Ovary (tissue), 9 donors: ENCODE data around the gene MED27. TPM values are rescaled to one million over a fixed set of nuclear protein-coding genes. Genes with fewer than 3 reads are reported as not detected.

Experiments used
- DNase-seq, 5 donors: peaks; one replicate each; pipeline ENCODE4 v3.0.0-alpha.2; 2019 to 2020
- H3K27ac ChIP-seq, 2 donors: fragments of 200-600 bp; one replicate each; pipeline versions ENCODE4 v1.5.1 to v1.8.0; 2019 to 2022
- H3K27me3 ChIP-seq: fragments of 200-600 bp; one replicate; pipeline ENCODE4 v1.8.0; 2022
- H3K36me3 ChIP-seq: fragments of 200-600 bp; sonication (generic); one replicate; pipeline ENCODE4 v1.5.1; 2019
- H3K4me1 ChIP-seq: one replicate; pipeline ENCODE4 v1.8.1; 2013; ENCODE audit warnings: mild to moderate bottlenecking, moderate library complexity; ENCODE audit not compliant: insufficient read depth
- H3K4me3 ChIP-seq: fragments of 200-600 bp; sonication (generic); one replicate; pipeline ENCODE4 v1.5.1; 2017
- H3K9me3 ChIP-seq, 2 donors: fragments of 200-600 bp in 1 of 2; sonication (generic) in 1 of 2; one replicate each; pipeline versions ENCODE4 v1.5.1 to v1.8.1; 2013 to 2019; ENCODE audit warnings: mild to moderate bottlenecking in 1 of 2, moderate library complexity in 1 of 2
- EP300 ChIP-seq: sonication (generic); formaldehyde crosslinking; IDR thresholded peaks from one replicate; pipeline ENCODE4 v1.6.1; 2017; ENCODE audit warnings: antibody characterized with exemption
- POLR2A ChIP-seq: fragments of 450-650 bp; IDR thresholded peaks from one replicate; pipeline ENCODE4 v1.6.1; 2017; ENCODE audit warnings: antibody characterized with exemption, mild to moderate bottlenecking, moderate library complexity
- WGBS, 3 donors: extraction: QIAGEN DNeasy Blood & Tissue Kit in 1 of 3; methylation state at CpG; one replicate each; pipeline versions ENCODE4 v1.1.5 to v1.1.7; 2013 to 2017; 5-methylcytosine and 5-hydroxymethylcytosine counted together
- intact Hi-C, 4 donors: fragments of 100-400 bp; cut with DNase I; formaldehyde crosslinking; loops; one replicate each; pipeline versions ENCODE4 v1.11.0 to v1.15.1; 2022 to 2023
- polyA plus RNA-seq, 2 donors: library from polyadenylated mRNA; stranded (reverse); fragments of 200-250 nt in 1 of 2; fragments of 350-450 nt in 1 of 2; fragmentation: Illumina TruSeq in 1 of 2; extraction: RNeasy Lipid Tissue Mini Kit (QIAGEN cat#74804) in 1 of 2; gene quantifications; one replicate each; pipeline ENCODE4 v1.2.3, GENCODE V29; 2013 to 2014
- total RNA-seq, 7 donors: library from RNA; depleted of rRNA in 2 of 7; stranded (reverse); fragments of >200 nt in 2 of 7; fragmentation: NEBNext Ultra II Directional in 3 of 7; extraction: Animal tissue kit (Norgen Biotek cat#: 25700) in 3 of 7; gene quantifications; one replicate each; pipeline versions ENCODE4 v1.1.0 to v1.2.4, GENCODE V29; 2016 to 2023
- TF ChIP-seq, protein P1 (sequence below), 3 donors: fragments of 450-650 bp in 2 of 3; fragments of 200-600 bp in 1 of 3; IDR thresholded peaks; one replicate each; pipeline versions ENCODE4 v1.5.1 to v1.8.0; 2016 to 2022; ENCODE audit warnings: antibody characterized with exemption in 3 of 3, mild to moderate bottlenecking in 1 of 3
- donor health status: DM: no; HTN: no; CAD: no; lungs with moderate emphysema.
- donor health status: DM: no; HTN: no; CAD: no.
- donor health status: Bipolar disorder and iron deficiency.
- donor health status: DM: yes; HTN: yes; CAD: no.
- donor health status: DM: no; HTN: no; CAD: no.
- donor health status: DM: yes; HTN: yes; CAD: no.

MED27 gene
- total and polyA plus RNA-seq, 9 donors = 7.6 to 24.9 (median 17.4) TPM

GRCh38 chr9:131811405-131811804 lies 268.3 kb downstream of the MED27 start:
- H3K27ac ChIP-seq = no peak overlapping the region
- H3K27me3 ChIP-seq = no peaks in the 10 kb centered on the region
- H3K36me3 ChIP-seq = no peaks in the 10 kb centered on the region
- no peaks in the 10 kb centered on the region for H3K9me3 ChIP-seq
- intact Hi-C loops = no loop called here
- TF ChIP-seq, protein P1, sequence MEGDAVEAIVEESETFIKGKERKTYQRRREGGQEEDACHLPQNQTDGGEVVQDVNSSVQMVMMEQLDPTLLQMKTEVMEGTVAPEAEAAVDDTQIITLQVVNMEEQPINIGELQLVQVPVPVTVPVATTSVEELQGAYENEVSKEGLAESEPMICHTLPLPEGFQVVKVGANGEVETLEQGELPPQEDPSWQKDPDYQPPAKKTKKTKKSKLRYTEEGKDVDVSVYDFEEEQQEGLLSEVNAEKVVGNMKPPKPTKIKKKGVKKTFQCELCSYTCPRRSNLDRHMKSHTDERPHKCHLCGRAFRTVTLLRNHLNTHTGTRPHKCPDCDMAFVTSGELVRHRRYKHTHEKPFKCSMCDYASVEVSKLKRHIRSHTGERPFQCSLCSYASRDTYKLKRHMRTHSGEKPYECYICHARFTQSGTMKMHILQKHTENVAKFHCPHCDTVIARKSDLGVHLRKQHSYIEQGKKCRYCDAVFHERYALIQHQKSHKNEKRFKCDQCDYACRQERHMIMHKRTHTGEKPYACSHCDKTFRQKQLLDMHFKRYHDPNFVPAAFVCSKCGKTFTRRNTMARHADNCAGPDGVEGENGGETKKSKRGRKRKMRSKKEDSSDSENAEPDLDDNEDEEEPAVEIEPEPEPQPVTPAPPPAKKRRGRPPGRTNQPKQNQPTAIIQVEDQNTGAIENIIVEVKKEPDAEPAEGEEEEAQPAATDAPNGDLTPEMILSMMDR (IDR thresholded peaks at IDR 0.05) = no peak
- no peak for DNase-seq
- no peaks in the 10 kb centered on the region for H3K4me1 ChIP-seq
- H3K4me3 ChIP-seq = no peak overlapping the region
- 63 to 74% (median 66%) methylated on average over 11 of the region's 11 CpGs for WGBS, 3 donors

DNA sequence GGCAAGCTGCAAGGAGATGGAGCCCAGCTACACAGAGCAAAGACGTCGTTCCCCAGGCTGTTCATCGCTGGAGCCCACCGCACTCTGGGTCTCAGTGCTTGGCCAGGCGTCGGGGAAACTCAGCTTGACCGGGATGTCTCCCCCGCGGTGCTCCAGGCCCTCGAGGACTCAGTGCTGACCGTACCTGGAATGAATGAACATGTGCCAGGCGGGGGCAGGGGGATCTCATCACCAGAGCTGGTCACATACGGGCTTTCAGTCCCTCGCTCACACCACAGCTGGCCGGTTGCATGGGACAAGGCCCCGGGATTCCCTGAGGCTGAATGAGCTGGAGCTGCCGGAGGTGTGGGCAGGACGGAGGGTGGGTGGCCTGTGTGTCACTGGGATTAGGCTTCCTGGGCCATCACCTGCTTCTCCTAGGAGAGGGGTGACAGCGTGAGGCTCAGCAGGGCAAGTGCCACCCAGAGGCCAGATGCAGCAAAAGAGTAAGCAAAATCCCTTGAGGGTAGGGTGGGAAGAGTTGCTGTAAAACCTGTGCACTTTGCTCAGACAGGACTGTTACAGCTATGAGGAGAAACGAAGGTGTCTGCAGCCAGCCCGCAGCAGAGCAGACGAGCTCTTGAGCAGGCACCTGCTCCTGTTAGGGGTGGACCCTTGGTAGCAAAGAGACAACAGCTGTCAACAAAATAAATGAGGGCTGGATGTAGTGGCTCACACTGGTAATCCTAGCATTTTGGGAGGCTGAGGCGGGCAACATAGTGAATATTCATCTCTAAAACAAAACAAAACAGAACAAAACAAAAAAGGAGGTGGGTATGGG lies 269.1 kb downstream of the MED27 start:
- no peaks in the 10 kb centered on the region for H3K27me3 ChIP-seq

More for the DNA sequence above, 269.1 kb downstream of the MED27 start:
- no peak for DNase-seq
- no peak overlapping the region for H3K27ac ChIP-seq
- H3K36me3 ChIP-seq = no peaks in the 10 kb centered on the region
- no peaks in the 10 kb centered on the region for H3K9me3 ChIP-seq
- 65 to 72% (median 71%) methylated on average over 19 to 23 of the region's 23 CpGs for WGBS, 3 donors
- intact Hi-C loops = no loop called here
- no peak for TF ChIP-seq EP300
- TF ChIP-seq POLR2A = no peak
- TF ChIP-seq, protein P1 (IDR thresholded peaks at IDR 0.05) = no peak
- no peak overlapping the region for H3K4me3 ChIP-seq
- no peaks in the 10 kb centered on the region for H3K4me1 ChIP-seq

Other genes with a start within 250 kb of the MED27 start
- gene NTNG2, start 82.2 kb upstream of the MED27 start, total RNA-seq = 1 to 10 TPM in 4 of 7 donors, under 1 TPM in 3; 0.12 to 2.6 (median 1.5) TPM
- under 1 TPM; 0.23 to 0.39 TPM for gene NTNG2, start 82.2 kb upstream of the MED27 start, polyA plus RNA-seq